ENCODE data around the gene DARS2. TPM values are rescaled to one million over a fixed set of nuclear protein-coding genes. Genes with fewer than 3 reads are reported as not detected.
"Not testable (repeated sequence)": the region's sequence is repeated elsewhere in the genome, so short reads cannot be mapped to it uniquely, and the experiment has no call there.

DARS2 gene
- total RNA-seq, 1 donor from 2014 or later = 11.5 TPM

DNA sequence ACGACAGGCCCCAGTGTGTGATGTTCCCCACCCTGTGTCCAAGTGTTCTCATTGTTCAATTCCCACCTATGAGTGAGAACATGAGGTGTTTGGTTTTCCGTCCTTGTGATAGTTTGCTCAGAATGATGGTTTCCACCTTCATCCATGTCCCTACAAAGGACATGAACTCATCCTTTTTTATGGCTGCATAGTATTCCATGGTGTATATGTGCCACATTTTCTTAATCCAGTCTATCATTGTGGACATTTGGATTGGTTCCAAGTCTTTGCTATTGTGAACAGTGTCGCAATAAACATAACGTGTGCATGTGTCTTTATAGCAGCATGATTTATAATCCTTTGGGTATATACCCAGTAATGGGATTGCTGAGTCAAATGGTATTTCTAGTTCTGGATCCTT lies 56.6 kb downstream of the DARS2 start:
- not testable (repeated sequence) for H3K9me3 ChIP-seq (ENCODE audit: control insufficient read depth in 3 of 3, low read length in 3 of 3); H3K27me3 ChIP-seq (ENCODE audit: control insufficient read depth in 3 of 3, insufficient read depth in 3 of 3, low read length in 3 of 3); H3K9ac ChIP-seq (ENCODE audit: low read depth in 1 of 3, low read length in 3 of 3); H3K4me1 ChIP-seq (ENCODE audit: control insufficient read depth in 3 of 3, insufficient read depth in 3 of 3, low read length in 3 of 3); H3K27ac ChIP-seq (ENCODE audit: low read depth, low read length); H3K4me3 ChIP-seq (ENCODE audit: low read length in 3 of 3)
- H3K36me3 ChIP-seq (ENCODE audit: control insufficient read depth in 3 of 3, insufficient read depth in 3 of 3, low read length in 3 of 3) = peaks cover 12 to 20% (median 13%) of the 10 kb centered on the region in 3 donors

DNA sequence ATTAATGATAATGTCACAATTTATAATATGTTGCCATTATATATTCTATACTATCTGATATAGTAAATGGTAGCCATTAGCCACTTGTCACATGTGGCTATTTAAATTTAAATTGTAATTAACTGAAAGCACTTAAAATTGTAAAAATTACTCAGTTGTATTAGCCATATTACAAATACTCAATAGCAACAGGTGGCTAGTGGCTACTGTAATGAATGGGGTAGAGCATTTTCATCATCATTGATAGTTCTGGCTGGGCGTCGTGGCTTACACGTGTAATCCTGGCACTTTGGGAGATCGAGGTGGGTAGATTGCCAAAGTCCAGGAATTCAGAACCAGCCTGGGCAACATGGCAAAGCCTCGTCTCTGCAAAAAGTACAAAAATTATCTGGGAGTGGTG lies 60.2 kb downstream of the DARS2 start:
- no peak overlapping the region for H3K9ac ChIP-seq (ENCODE audit: low read depth in 1 of 3, low read length in 3 of 3)
- H3K4me1 ChIP-seq (ENCODE audit: control insufficient read depth in 3 of 3, insufficient read depth in 3 of 3, low read length in 3 of 3) = no peaks in the 10 kb centered on the region
- no peaks in the 10 kb centered on the region for H3K9me3 ChIP-seq (ENCODE audit: control insufficient read depth in 3 of 3, low read length in 3 of 3)
- no peaks in the 10 kb centered on the region for H3K27me3 ChIP-seq (ENCODE audit: control insufficient read depth in 3 of 3, insufficient read depth in 3 of 3, low read length in 3 of 3)
- peaks cover 9 to 18% (median 17%) of the 10 kb centered on the region in 3 donors for H3K36me3 ChIP-seq (ENCODE audit: control insufficient read depth in 3 of 3, insufficient read depth in 3 of 3, low read length in 3 of 3)
- H3K4me3 ChIP-seq (ENCODE audit: low read length in 3 of 3) = no peak overlapping the region
- H3K27ac ChIP-seq (ENCODE audit: low read depth, low read length) = no peak overlapping the region

DNA sequence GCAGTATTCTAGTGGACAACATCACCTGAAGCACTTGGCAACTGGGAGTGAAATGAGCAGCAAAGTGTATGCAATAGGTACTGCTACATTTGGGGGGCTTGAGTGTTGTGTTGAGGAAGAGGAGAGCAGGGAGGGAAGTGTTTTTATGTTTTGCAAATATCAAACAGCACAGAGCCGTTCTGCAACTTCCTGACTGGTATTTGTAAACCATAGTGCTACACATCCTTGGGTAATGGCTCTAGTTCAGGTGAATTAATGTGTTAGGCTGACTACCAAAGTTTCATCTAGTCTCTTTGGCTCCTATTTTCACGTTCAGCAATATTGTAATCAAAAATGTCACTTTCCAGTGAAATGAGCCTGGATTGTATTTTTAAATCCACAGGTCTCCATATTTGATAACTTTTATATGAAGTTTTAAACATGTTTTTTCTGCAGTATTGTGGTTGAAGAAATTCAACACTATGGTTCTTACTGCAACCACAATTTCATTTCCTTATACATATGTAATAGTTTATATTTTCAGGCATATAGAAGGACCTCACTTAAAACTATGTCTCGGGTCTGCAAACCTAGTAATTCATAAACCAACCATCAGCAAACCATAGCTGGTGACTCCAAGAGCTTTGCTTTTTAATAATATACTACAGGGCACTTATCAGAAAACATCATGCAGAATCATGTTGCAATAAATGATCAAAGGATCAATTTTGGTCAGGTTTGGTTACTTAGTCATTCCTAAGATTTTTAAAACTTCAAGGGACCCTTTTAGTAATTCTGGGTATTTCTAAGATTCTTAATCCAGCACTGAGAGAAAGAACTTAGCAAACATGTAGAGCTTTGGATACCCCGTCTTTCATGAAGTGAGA lies 62.5 kb downstream of the DARS2 start:
- Histone ChIP-seq H3K36me3 (ENCODE audit: control insufficient read depth in 3 of 3, insufficient read depth in 3 of 3, low read length in 3 of 3) (peaks cover 9 to 17% (median 17%) of the 10 kb centered on the region in 3 donors), H3K27ac (ENCODE audit: low read depth, low read length) (no peak overlapping the region), H3K27me3 (ENCODE audit: control insufficient read depth in 3 of 3, insufficient read depth in 3 of 3, low read length in 3 of 3) (no peaks in the 10 kb centered on the region), H3K9me3 (ENCODE audit: control insufficient read depth in 3 of 3, low read length in 3 of 3) (no peaks in the 10 kb centered on the region), H3K4me3 (ENCODE audit: low read length in 3 of 3) (no peak overlapping the region), H3K9ac (ENCODE audit: low read depth in 1 of 3, low read length in 3 of 3) (no peak overlapping the region), H3K4me1 (ENCODE audit: control insufficient read depth in 3 of 3, insufficient read depth in 3 of 3, low read length in 3 of 3) (no peaks in the 10 kb centered on the region)

GRCh38 chr1:173887627-173888026 lies 63.2 kb downstream of the DARS2 start:
- Histone ChIP-seq H3K9me3 (ENCODE audit: control insufficient read depth in 3 of 3, low read length in 3 of 3) (no peaks in the 10 kb centered on the region), H3K27ac (ENCODE audit: low read depth, low read length) (no peak overlapping the region), H3K36me3 (ENCODE audit: control insufficient read depth in 3 of 3, insufficient read depth in 3 of 3, low read length in 3 of 3) (peaks cover 9 to 18% (median 17%) of the 10 kb centered on the region in 3 donors), H3K9ac (ENCODE audit: low read depth in 1 of 3, low read length in 3 of 3) (no peak overlapping the region), H3K4me1 (ENCODE audit: control insufficient read depth in 3 of 3, insufficient read depth in 3 of 3, low read length in 3 of 3) (no peaks in the 10 kb centered on the region), H3K4me3 (ENCODE audit: low read length in 3 of 3) (no peak overlapping the region), H3K27me3 (ENCODE audit: control insufficient read depth in 3 of 3, insufficient read depth in 3 of 3, low read length in 3 of 3) (no peaks in the 10 kb centered on the region)

GRCh38 chr1:173888749-173889148 lies 64.3 kb downstream of the DARS2 start:
- H3K9me3 ChIP-seq (ENCODE audit: control insufficient read depth in 3 of 3, low read length in 3 of 3) = no peaks in the 10 kb centered on the region
- H3K4me3 ChIP-seq (ENCODE audit: low read length in 3 of 3) = no peak overlapping the region
- no peaks in the 10 kb centered on the region for H3K27me3 ChIP-seq (ENCODE audit: control insufficient read depth in 3 of 3, insufficient read depth in 3 of 3, low read length in 3 of 3)
- H3K36me3 ChIP-seq (ENCODE audit: control insufficient read depth in 3 of 3, insufficient read depth in 3 of 3, low read length in 3 of 3) = peaks cover 9 to 20% (median 17%) of the 10 kb centered on the region in 3 donors
- H3K27ac ChIP-seq (ENCODE audit: low read depth, low read length) = no peak overlapping the region
- H3K9ac ChIP-seq (ENCODE audit: low read depth in 1 of 3, low read length in 3 of 3) = no peak overlapping the region
- no peaks in the 10 kb centered on the region for H3K4me1 ChIP-seq (ENCODE audit: control insufficient read depth in 3 of 3, insufficient read depth in 3 of 3, low read length in 3 of 3)

GRCh38 chr1:173889885-173890284 lies 65.4 kb downstream of the DARS2 start:
- Histone ChIP-seq H3K4me1 (ENCODE audit: control insufficient read depth in 3 of 3, insufficient read depth in 3 of 3, low read length in 3 of 3) (no peaks in the 10 kb centered on the region), H3K9ac (ENCODE audit: low read depth in 1 of 3, low read length in 3 of 3) (no peak overlapping the region), H3K27ac (ENCODE audit: low read depth, low read length) (no peak overlapping the region), H3K36me3 (ENCODE audit: control insufficient read depth in 3 of 3, insufficient read depth in 3 of 3, low read length in 3 of 3) (peaks cover 9 to 20% (median 17%) of the 10 kb centered on the region in 3 donors), H3K9me3 (ENCODE audit: control insufficient read depth in 3 of 3, low read length in 3 of 3) (no peaks in the 10 kb centered on the region), H3K4me3 (ENCODE audit: low read length in 3 of 3) (no peak overlapping the region), H3K27me3 (ENCODE audit: control insufficient read depth in 3 of 3, insufficient read depth in 3 of 3, low read length in 3 of 3) (no peaks in the 10 kb centered on the region)

DNA sequence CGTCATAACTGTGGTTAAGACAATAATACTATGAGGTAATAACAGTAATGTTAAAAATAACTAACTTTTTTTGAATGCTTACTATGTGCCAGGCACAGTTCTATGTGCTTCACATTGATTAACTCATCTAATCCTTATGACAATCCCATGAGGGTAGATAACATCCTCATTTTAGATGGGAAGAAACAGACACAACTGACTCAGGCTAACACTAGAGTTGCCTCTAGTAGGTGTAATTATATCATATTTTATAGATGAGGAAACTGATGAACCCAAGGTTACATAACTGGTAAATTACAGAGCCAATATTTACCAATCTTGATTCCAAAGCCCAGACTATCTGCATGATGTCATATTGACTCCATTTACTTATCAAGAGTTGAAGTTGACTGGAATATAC lies 69.1 kb downstream of the DARS2 start:
- Histone ChIP-seq H3K4me3 (ENCODE audit: low read length in 3 of 3) (no peak overlapping the region), H3K9me3 (ENCODE audit: control insufficient read depth in 3 of 3, low read length in 3 of 3) (no peaks in the 10 kb centered on the region), H3K36me3 (ENCODE audit: control insufficient read depth in 3 of 3, insufficient read depth in 3 of 3, low read length in 3 of 3) (peaks cover 0 to 4% (median 0%) of the 10 kb centered on the region in 3 donors), H3K27ac (ENCODE audit: low read depth, low read length) (no peak overlapping the region), H3K9ac (ENCODE audit: low read depth in 1 of 3, low read length in 3 of 3) (no peak overlapping the region), H3K4me1 (ENCODE audit: control insufficient read depth in 3 of 3, insufficient read depth in 3 of 3, low read length in 3 of 3) (no peaks in the 10 kb centered on the region), H3K27me3 (ENCODE audit: control insufficient read depth in 3 of 3, insufficient read depth in 3 of 3, low read length in 3 of 3) (no peaks in the 10 kb centered on the region)

DNA sequence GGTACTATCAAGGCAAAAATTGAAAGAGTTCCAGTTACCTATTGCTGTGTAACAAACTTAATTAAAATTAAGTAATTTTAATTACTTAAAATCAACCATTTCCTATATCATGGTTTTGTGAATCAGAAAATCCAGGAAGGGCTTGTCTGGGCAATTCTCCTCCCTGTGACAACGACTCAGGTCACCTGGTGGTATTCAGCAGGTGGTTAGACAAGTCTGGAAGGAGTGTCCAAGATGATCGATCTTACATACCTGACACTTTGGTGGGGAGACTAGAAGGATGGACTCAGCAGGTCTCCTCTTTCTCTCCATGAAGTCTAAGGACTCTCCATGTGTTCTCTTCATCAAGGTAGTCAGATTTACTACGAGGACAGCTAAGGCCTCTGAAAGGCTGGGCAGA lies 69.7 kb downstream of the DARS2 start:
- Histone ChIP-seq H3K4me3 (ENCODE audit: low read length in 3 of 3) (no peak overlapping the region), H3K4me1 (ENCODE audit: control insufficient read depth in 3 of 3, insufficient read depth in 3 of 3, low read length in 3 of 3) (no peaks in the 10 kb centered on the region)

DNA sequence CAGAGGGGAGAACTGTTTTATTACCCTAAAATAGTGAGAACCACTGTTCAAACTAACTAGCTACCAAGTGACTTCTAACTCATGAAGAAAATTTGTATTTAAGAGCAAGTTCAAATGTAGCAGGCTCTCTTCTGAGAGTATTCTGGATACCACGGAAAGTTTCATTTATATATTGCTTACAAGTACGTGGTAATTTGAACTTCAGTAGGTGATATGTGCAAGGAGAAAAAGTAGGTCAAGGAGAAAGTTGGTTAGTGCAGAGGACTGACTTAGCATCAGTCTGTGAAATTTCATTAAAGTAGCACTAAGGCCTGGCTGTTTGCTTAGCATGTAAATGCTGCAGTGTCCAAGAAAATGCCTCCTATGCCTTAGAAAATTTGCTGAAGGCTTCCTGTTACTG lies 76.0 kb downstream of the DARS2 start:
- Histone ChIP-seq H3K27ac (ENCODE audit: low read depth, low read length) (no peak overlapping the region), H3K9me3 (ENCODE audit: control insufficient read depth in 3 of 3, low read length in 3 of 3) (no peaks in the 10 kb centered on the region), H3K4me1 (ENCODE audit: control insufficient read depth in 3 of 3, insufficient read depth in 3 of 3, low read length in 3 of 3) (no peaks in the 10 kb centered on the region), H3K27me3 (ENCODE audit: control insufficient read depth in 3 of 3, insufficient read depth in 3 of 3, low read length in 3 of 3) (no peaks in the 10 kb centered on the region), H3K4me3 (ENCODE audit: low read length in 3 of 3) (no peak overlapping the region), H3K36me3 (ENCODE audit: control insufficient read depth in 3 of 3, insufficient read depth in 3 of 3, low read length in 3 of 3) (peaks cover 0 to 2% (median 0%) of the 10 kb centered on the region in 3 donors), H3K9ac (ENCODE audit: low read depth in 1 of 3, low read length in 3 of 3) (no peak overlapping the region)

More for the DNA sequence above, 69.7 kb downstream of the DARS2 start:
- H3K9me3 ChIP-seq (ENCODE audit: control insufficient read depth in 3 of 3, low read length in 3 of 3) = no peaks in the 10 kb centered on the region
- H3K9ac ChIP-seq (ENCODE audit: low read depth in 1 of 3, low read length in 3 of 3) = no peak overlapping the region
- no peaks in the 10 kb centered on the region for H3K27me3 ChIP-seq (ENCODE audit: control insufficient read depth in 3 of 3, insufficient read depth in 3 of 3, low read length in 3 of 3)
- H3K27ac ChIP-seq (ENCODE audit: low read depth, low read length) = no peak overlapping the region
- H3K36me3 ChIP-seq (ENCODE audit: control insufficient read depth in 3 of 3, insufficient read depth in 3 of 3, low read length in 3 of 3) = peaks cover 0 to 4% (median 0%) of the 10 kb centered on the region in 3 donors

DNA sequence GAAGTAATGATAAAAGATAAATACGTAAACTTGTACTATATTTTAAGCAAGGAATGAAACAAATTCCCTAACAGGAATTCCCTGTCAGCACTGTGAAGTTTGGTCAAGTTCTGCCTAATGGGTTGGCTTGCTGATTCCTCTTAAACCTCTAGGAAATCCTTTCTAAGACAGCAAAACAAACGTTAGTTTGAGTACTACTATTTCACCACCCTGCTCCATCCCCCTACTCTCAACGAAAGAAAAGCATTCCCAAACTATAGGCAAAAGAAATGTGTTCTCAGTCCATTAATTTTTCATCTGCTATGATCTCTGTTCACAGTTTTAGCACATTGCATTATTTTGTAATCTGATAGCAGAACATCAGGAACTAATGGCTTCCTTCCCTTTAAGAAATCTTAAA lies 76.5 kb downstream of the DARS2 start:
- H3K4me3 ChIP-seq (ENCODE audit: low read length in 3 of 3) = no peak overlapping the region
- no peaks in the 10 kb centered on the region for H3K9me3 ChIP-seq (ENCODE audit: control insufficient read depth in 3 of 3, low read length in 3 of 3)
- peaks cover 0 to 2% (median 0%) of the 10 kb centered on the region in 3 donors for H3K36me3 ChIP-seq (ENCODE audit: control insufficient read depth in 3 of 3, insufficient read depth in 3 of 3, low read length in 3 of 3)

More for the DNA sequence above, 76.5 kb downstream of the DARS2 start:
- Histone ChIP-seq H3K9ac (ENCODE audit: low read depth in 1 of 3, low read length in 3 of 3) (no peak overlapping the region), H3K4me1 (ENCODE audit: control insufficient read depth in 3 of 3, insufficient read depth in 3 of 3, low read length in 3 of 3) (no peaks in the 10 kb centered on the region), H3K27me3 (ENCODE audit: control insufficient read depth in 3 of 3, insufficient read depth in 3 of 3, low read length in 3 of 3) (no peaks in the 10 kb centered on the region), H3K27ac (ENCODE audit: low read depth, low read length) (no peak overlapping the region)

All from skeletal muscle tissue (tissue), 4 donors.